ENCODE data around the gene RSPH10B2.
"Not testable (repeated sequence)": the region's sequence is repeated elsewhere in the genome, so short reads cannot be mapped to it uniquely, and the experiment has no call there.

Gene RSPH10B2

GRCh38 chr7:6753964-6754363 is at the start of gene RSPH10B2:
Gene RSPH10B2 (plus strand): TSS chr7:6754103. CDS start chr7:6757678, 3,575 bp downstream.
- DNase-seq (ENCODE audit: low read depth in 1 of 2, low spot score in 1 of 2); in situ Hi-C loops (cut with HindIII; ENCODE audit: low pct_unique_long_range_greater_than_20kb, low sequenced_read_pairs): not testable (repeated sequence)

- in situ Hi-C loops (cut with HindIII; ENCODE audit: low pct_unique_long_range_greater_than_20kb, low sequenced_read_pairs) = no loop called here
These were observed 47.8 kb upstream of the RSPH10B2 start for GRCh38 chr7:6705959-6706665.

GRCh38 chr7:6706666-6707407 is 47.1 kb upstream of the RSPH10B2 start, which contains the start of gene ZNF12:
Gene ZNF12 (minus strand): TSS chr7:6706947. CDS start chr7:6705173, 1,774 bp downstream.
- TF ChIP-seq JUND (IDR thresholded peaks at IDR 0.05; ENCODE audit: low read depth) = no peak
- peak; percentile 96 to 97 for DNase-seq (ENCODE audit: low read depth in 1 of 2, low spot score in 1 of 2)
- in situ Hi-C loops (cut with HindIII; ENCODE audit: low pct_unique_long_range_greater_than_20kb, low sequenced_read_pairs) = no loop called here

More at GRCh38 chr7:6705959-6706665, 47.8 kb upstream of the RSPH10B2 start:
- DNase-seq (ENCODE audit: low read depth in 1 of 2, low spot score in 1 of 2) = peak; percentile 26 to 37
- no peak for TF ChIP-seq JUND (IDR thresholded peaks at IDR 0.05; ENCODE audit: low read depth)

- in situ Hi-C loops (cut with HindIII; ENCODE audit: low pct_unique_long_range_greater_than_20kb, low sequenced_read_pairs) = no loop called here
- DNase-seq (ENCODE audit: low read depth in 1 of 2, low spot score in 1 of 2) = no peak
- no peak for TF ChIP-seq JUND (IDR thresholded peaks at IDR 0.05; ENCODE audit: low read depth)
These were observed 45.6 kb upstream of the RSPH10B2 start for GRCh38 chr7:6708304-6708703.

- in situ Hi-C loops (cut with HindIII; ENCODE audit: low pct_unique_long_range_greater_than_20kb, low sequenced_read_pairs) = no loop called here
- TF ChIP-seq JUND (IDR thresholded peaks at IDR 0.05; ENCODE audit: low read depth) = no peak
- peak in 1 of 2 experiments; percentile 52 for DNase-seq (ENCODE audit: low read depth in 1 of 2, low spot score in 1 of 2)
These were observed 44.1 kb upstream of the RSPH10B2 start for GRCh38 chr7:6709808-6710207.

DNA sequence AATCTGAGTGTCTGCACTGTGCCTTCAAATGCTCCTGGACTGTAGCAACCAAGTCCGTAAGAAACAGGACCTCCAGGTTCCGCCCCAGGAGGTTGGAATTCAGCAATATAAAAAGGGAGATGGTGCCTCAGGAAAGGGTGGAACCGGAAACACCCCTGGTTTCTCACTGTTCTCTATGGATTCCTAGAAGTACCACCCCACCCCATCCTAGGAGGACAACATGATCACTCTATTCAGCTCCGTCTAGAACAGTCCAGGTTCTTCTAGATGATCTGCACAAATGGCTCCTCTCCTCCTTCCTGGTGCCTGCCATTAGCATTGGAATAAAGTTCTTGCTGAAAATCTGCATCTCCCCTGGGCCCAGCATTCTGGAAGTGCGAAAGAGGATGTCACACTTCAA is 39.5 kb upstream of the RSPH10B2 start:
- DNase-seq (ENCODE audit: low read depth in 1 of 2, low spot score in 1 of 2) = no peak
- in situ Hi-C loops (cut with HindIII; ENCODE audit: low pct_unique_long_range_greater_than_20kb, low sequenced_read_pairs) = no loop called here
- no peak for TF ChIP-seq JUND (IDR thresholded peaks at IDR 0.05; ENCODE audit: low read depth)

DNA sequence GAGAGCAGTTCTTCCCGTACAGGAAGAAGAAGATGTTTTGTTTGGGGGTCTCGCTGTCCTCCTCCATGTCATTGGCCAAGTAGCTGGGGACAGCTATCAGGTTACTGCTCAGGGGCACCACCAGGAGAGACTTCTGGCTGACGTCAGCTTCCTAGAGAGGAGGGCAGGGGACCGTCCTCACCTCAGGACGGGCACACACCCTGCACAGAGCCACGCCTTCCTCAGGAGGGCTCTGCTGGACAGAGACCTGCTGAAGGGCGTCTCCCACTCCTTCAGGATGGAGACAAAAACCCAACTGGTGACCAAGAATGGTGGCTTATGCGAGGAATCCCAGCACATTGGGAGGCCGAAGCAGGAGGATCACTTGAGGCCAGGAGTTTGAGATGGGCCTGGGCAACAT is 38.0 kb upstream of the RSPH10B2 start:
- DNase-seq (ENCODE audit: low read depth in 1 of 2, low spot score in 1 of 2); in situ Hi-C loops (cut with HindIII; ENCODE audit: low pct_unique_long_range_greater_than_20kb, low sequenced_read_pairs): not testable (repeated sequence)

DNA sequence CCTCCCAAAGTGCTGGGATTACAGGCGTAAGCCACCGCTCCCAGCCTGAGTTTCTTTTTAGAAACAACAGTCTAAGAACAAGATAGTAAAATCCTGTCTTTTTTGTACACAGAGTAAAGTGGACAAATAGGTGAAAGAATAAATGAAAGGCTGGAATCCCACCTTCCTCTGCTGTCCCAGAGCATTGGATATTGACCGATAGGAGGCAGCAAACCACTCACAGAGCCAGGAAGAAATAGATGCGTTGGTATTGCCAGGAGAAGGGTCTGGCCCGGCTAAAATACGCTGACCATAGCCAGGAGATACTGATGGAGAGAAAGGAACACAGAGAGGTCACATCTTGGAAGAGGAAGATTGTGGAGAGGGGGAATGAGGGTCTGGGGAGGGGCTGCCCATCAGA is 35.8 kb upstream of the RSPH10B2 start:
- in situ Hi-C loops (cut with HindIII; ENCODE audit: low pct_unique_long_range_greater_than_20kb, low sequenced_read_pairs) = no loop called here
- TF ChIP-seq JUND (IDR thresholded peaks at IDR 0.05; ENCODE audit: low read depth) = no peak
- no peak for DNase-seq (ENCODE audit: low read depth in 1 of 2, low spot score in 1 of 2)

DNA sequence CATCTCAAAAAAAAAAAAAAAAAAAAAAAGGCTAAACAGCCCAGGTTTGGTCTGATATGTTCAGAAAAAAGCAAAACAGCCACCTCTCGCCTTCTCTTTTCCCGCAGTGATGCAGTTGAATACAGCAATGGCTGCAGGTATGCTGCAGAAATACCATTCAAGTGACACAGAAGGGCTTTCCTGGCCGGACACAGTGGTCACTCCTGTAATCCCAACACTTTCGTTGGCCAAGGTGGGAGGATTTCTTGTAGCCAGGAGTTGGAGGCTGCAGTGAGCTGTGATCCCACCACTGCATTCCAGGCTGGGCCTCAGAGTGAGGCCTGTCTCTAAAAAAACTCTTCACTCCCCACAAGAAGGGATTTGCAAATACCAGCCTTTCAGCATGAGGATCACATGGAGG is 29.6 kb upstream of the RSPH10B2 start:
- DNase-seq (ENCODE audit: low read depth in 1 of 2, low spot score in 1 of 2); in situ Hi-C loops (cut with HindIII; ENCODE audit: low pct_unique_long_range_greater_than_20kb, low sequenced_read_pairs): not testable (repeated sequence)

DNA sequence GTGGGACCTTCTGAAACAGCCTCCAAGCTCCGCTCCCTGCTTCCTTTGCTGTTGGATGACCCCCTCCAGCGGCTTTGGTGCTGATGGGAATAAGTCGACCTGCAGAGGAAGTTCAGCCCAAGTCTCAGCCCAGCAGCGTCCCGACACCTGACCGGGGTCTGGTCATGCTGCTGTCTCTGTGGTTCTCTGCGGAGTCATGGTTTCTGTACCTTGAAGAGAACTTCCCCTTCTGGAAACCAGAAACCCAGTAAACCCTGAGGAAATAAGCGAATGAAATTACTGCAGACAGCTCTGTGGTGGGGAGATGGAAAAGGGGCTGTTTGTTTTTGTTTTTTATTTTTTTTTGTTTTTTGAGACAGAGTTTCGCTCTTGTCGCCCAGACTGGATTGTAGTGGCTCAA is 28.9 kb upstream of the RSPH10B2 start:
- no peak for DNase-seq (ENCODE audit: low read depth in 1 of 2, low spot score in 1 of 2)

GRCh38 chr7:6726341-6726740 is 27.6 kb upstream of the RSPH10B2 start:
- in situ Hi-C loops (cut with HindIII; ENCODE audit: low pct_unique_long_range_greater_than_20kb, low sequenced_read_pairs); DNase-seq (ENCODE audit: low read depth in 1 of 2, low spot score in 1 of 2): not testable (repeated sequence)

More for the DNA sequence above, 28.9 kb upstream of the RSPH10B2 start:
- no peak for TF ChIP-seq JUND (IDR thresholded peaks at IDR 0.05; ENCODE audit: low read depth)
- in situ Hi-C loops (cut with HindIII; ENCODE audit: low pct_unique_long_range_greater_than_20kb, low sequenced_read_pairs) = no loop called here

DNA sequence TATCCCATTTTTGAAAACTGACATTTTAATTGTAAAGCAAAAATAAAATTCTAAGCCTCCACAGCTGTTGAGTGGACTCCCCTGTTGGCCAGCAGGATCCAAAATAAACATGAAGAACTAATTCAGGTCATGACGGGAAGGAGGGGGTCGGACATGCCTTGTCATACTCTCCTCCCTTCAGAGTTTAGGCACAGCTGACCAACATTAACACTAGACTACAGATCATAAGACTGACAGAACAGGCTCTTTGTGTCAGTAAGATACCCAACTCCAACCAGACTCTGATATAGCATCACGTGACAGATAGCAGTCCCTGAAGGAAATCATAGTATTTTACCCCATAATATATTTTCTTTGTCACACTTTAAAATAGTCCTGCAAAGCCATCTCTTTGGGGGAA is 26.2 kb upstream of the RSPH10B2 start:
- no peak for TF ChIP-seq JUND (IDR thresholded peaks at IDR 0.05; ENCODE audit: low read depth)
- in situ Hi-C loops (cut with HindIII; ENCODE audit: low pct_unique_long_range_greater_than_20kb, low sequenced_read_pairs) = no loop called here
- DNase-seq (ENCODE audit: low read depth in 1 of 2, low spot score in 1 of 2) = no peak

- DNase-seq (ENCODE audit: low read depth in 1 of 2, low spot score in 1 of 2); in situ Hi-C loops (cut with HindIII; ENCODE audit: low pct_unique_long_range_greater_than_20kb, low sequenced_read_pairs): not testable (repeated sequence)
These were observed 24.9 kb upstream of the RSPH10B2 start for GRCh38 chr7:6728893-6729491.
